ENCODE measurements around the gene ABCC9.

The ABCC9 gene

DNA sequence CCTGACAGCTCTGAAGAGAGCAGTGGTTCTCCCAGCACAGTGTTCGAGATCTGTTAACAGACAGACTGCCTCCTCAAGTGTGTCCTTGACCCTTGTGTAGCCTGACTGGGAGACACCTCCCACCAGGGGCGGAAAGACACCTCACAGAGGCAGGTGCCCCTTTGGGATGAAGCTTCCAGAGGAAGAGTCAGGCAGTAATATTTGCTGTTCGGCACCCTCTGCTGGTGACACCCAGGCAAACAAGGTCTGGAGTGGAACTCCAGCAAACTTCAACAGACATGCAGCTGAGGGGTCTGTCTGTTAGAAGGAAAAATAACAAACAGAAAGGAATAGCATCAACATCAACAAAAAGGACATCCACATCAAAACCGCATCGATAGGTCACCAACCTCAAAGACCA is 21.6 kb upstream of the ABCC9 start:
- Histone ChIP-seq H3K9me2 (replicated peaks; ENCODE audit: insufficient read depth, low read length) (no peaks in the 10 kb centered on the region), H3K9ac (ENCODE audit: low read length) (no peak overlapping the region), H3F3A (ENCODE audit: insufficient read depth) (no peaks in the 10 kb centered on the region), H2AFZ (ENCODE audit: low read depth, low read length, severe bottlenecking) (no peak overlapping the region), H3K4me3 (ENCODE audit: insufficient read depth, low read length, poor library complexity, severe bottlenecking) (no peak overlapping the region), H3K27ac (ENCODE audit: low read depth, low read length) (no peak overlapping the region), H4K20me1 (ENCODE audit: low read depth, low read length) (no peaks in the 10 kb centered on the region), H3K27me3 (ENCODE audit: low read length) (no peaks in the 10 kb centered on the region), H3K9me3 (ENCODE audit: insufficient read depth, low read length) (no peaks in the 10 kb centered on the region), H3K79me2 (ENCODE audit: insufficient read depth, low read length) (no peaks in the 10 kb centered on the region), H3K4me2 (ENCODE audit: low read depth, low read length, poor library complexity, severe bottlenecking) (no peak overlapping the region), H3K36me3 (ENCODE audit: low read length) (no peaks in the 10 kb centered on the region)
- TF ChIP-seq EZH2phosphoT487 (conservative IDR thresholded peaks at IDR 0.05; ENCODE audit: low read length) = no peak
- TF ChIP-seq, protein P1, sequence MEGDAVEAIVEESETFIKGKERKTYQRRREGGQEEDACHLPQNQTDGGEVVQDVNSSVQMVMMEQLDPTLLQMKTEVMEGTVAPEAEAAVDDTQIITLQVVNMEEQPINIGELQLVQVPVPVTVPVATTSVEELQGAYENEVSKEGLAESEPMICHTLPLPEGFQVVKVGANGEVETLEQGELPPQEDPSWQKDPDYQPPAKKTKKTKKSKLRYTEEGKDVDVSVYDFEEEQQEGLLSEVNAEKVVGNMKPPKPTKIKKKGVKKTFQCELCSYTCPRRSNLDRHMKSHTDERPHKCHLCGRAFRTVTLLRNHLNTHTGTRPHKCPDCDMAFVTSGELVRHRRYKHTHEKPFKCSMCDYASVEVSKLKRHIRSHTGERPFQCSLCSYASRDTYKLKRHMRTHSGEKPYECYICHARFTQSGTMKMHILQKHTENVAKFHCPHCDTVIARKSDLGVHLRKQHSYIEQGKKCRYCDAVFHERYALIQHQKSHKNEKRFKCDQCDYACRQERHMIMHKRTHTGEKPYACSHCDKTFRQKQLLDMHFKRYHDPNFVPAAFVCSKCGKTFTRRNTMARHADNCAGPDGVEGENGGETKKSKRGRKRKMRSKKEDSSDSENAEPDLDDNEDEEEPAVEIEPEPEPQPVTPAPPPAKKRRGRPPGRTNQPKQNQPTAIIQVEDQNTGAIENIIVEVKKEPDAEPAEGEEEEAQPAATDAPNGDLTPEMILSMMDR (IDR thresholded peaks at IDR 0.05; ENCODE audit: insufficient read depth, low read length, poor library complexity, severe bottlenecking) = no peak

DNA sequence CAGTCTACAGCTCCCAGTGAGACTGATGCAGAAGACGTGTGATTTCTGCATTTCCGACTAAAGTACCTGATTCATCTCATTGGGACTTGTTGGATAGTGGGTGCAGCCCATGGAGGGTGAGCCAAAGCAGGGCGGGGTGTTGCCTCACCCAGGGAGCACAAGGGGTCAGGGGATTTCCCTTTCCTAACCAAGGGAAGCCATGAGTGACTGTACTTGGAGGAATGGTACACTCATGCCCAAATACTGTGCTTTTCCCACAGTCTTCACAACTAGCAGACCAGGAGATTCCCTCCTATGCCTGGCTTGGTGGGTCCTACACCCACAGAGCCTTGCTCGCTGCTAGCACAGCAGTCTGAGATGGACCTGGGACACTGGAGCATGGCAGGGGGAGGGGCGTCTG is 21.0 kb upstream of the ABCC9 start:
- H3K9ac ChIP-seq (ENCODE audit: low read length) = no peak overlapping the region
- TF ChIP-seq, protein P1 (IDR thresholded peaks at IDR 0.05; ENCODE audit: insufficient read depth, low read length, poor library complexity, severe bottlenecking) = no peak
- TF ChIP-seq EZH2phosphoT487 (conservative IDR thresholded peaks at IDR 0.05; ENCODE audit: low read length) = no peak

DNA sequence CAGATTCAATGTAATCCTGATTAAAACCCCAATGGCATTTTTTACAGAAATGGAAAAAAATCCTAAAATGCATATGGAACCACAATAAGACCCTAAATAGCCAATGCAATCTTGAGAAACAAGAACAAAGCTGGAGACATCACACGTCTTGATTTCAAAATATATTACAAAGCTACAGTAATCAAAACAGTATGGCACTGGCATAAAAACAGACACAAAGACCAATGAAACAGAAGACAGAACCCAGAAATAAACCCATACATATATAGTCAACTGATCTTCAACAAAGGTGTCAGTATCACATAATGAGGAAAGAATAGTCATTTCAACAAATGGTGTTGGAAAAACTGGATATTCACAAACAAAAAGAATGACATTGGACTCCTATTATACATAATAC is 9.4 kb upstream of the ABCC9 start:
- no peaks in the 10 kb centered on the region; the same call in 1 of the 2 replicates for H3K36me3 ChIP-seq (ENCODE audit: low read length)
- no peaks in the 10 kb centered on the region for H4K20me1 ChIP-seq (ENCODE audit: low read depth, low read length)
- no peak overlapping the region for H3K27ac ChIP-seq (ENCODE audit: low read depth, low read length)
- no peak overlapping the region for H3K9ac ChIP-seq (ENCODE audit: low read length)
- H3K9me2 ChIP-seq (replicated peaks; ENCODE audit: insufficient read depth, low read length) = no peaks in the 10 kb centered on the region
- no peak overlapping the region for H3K4me2 ChIP-seq (ENCODE audit: low read depth, low read length, poor library complexity, severe bottlenecking)
- H2AFZ ChIP-seq (ENCODE audit: low read depth, low read length, severe bottlenecking) = no peak overlapping the region
- TF ChIP-seq, protein P1 (IDR thresholded peaks at IDR 0.05; ENCODE audit: insufficient read depth, low read length, poor library complexity, severe bottlenecking) = no peak
- no peak for TF ChIP-seq EZH2phosphoT487 (conservative IDR thresholded peaks at IDR 0.05; ENCODE audit: low read length)
- no peaks in the 10 kb centered on the region for H3F3A ChIP-seq (ENCODE audit: insufficient read depth)
- no peaks in the 10 kb centered on the region for H3K27me3 ChIP-seq (ENCODE audit: low read length)
- peaks cover 3% of the 10 kb centered on the region; the same call in 1 of the 2 replicates for H3K9me3 ChIP-seq (ENCODE audit: insufficient read depth, low read length)
- H3K4me3 ChIP-seq (ENCODE audit: insufficient read depth, low read length, poor library complexity, severe bottlenecking) = no peak overlapping the region
- no peaks in the 10 kb centered on the region for H3K79me2 ChIP-seq (ENCODE audit: insufficient read depth, low read length)

More for the DNA sequence above, 21.0 kb upstream of the ABCC9 start:
- no peaks in the 10 kb centered on the region for H3K9me2 ChIP-seq (replicated peaks; ENCODE audit: insufficient read depth, low read length)
- H3K4me2 ChIP-seq (ENCODE audit: low read depth, low read length, poor library complexity, severe bottlenecking) = no peak overlapping the region
- H3K9me3 ChIP-seq (ENCODE audit: insufficient read depth, low read length) = no peaks in the 10 kb centered on the region
- H3K79me2 ChIP-seq (ENCODE audit: insufficient read depth, low read length) = no peaks in the 10 kb centered on the region
- no peak overlapping the region for H2AFZ ChIP-seq (ENCODE audit: low read depth, low read length, severe bottlenecking)
- no peaks in the 10 kb centered on the region for H3F3A ChIP-seq (ENCODE audit: insufficient read depth)
- no peaks in the 10 kb centered on the region for H3K36me3 ChIP-seq (ENCODE audit: low read length)
- no peaks in the 10 kb centered on the region for H4K20me1 ChIP-seq (ENCODE audit: low read depth, low read length)
- no peaks in the 10 kb centered on the region for H3K27me3 ChIP-seq (ENCODE audit: low read length)
- no peak overlapping the region for H3K27ac ChIP-seq (ENCODE audit: low read depth, low read length)
- no peak overlapping the region for H3K4me3 ChIP-seq (ENCODE audit: insufficient read depth, low read length, poor library complexity, severe bottlenecking)

Measured in SU-DHL-6 (cell line).